T follicular helper cell (primary cell): ENCODE measurements around the gene POU3F1.
"Not testable (repeated sequence)": the region's sequence is repeated elsewhere in the genome, so short reads cannot be mapped to it uniquely, and the experiment has no call there.

ENCODE experiments used
- DNase-seq: peaks from one replicate; pipeline ENCODE4 v3.0.0-alpha.2; 2020; ENCODE audit warnings: low read depth

POU3F1 gene

GRCh38 chr1:38047603-38048141, 1.1 kb upstream of the POU3F1 start:
- DNase-seq = no peak

- peak; percentile 61 for DNase-seq
Observed at GRCh38 chr1:38046884-38047602, 450 bp upstream of the POU3F1 start.

- DNase-seq = no peak
Observed at GRCh38 chr1:38045401-38046332, 926 bp downstream of the POU3F1 start.

- no peak for DNase-seq
Observed at GRCh38 chr1:38044221-38045215, 2.1 kb downstream of the POU3F1 start.

GRCh38 chr1:38043036-38043747, 3.4 kb downstream of the POU3F1 start:
- DNase-seq = no peak

- DNase-seq = no peak
Observed at GRCh38 chr1:38041936-38042834, 4.4 kb downstream of the POU3F1 start.

GRCh38 chr1:38039331-38040088, 7.1 kb downstream of the POU3F1 start:
- no peak for DNase-seq

- DNase-seq = no peak
Observed at GRCh38 chr1:38038861-38039260, 7.7 kb downstream of the POU3F1 start.

- DNase-seq = no peak
Observed at GRCh38 chr1:38037221-38037939, 9.2 kb downstream of the POU3F1 start.

- DNase-seq = no peak
Observed at GRCh38 chr1:38034871-38035270, 11.7 kb downstream of the POU3F1 start.

- DNase-seq = not testable (repeated sequence)
Observed at GRCh38 chr1:38032992-38033391, 13.6 kb downstream of the POU3F1 start.

GRCh38 chr1:38031513-38031866, 15.1 kb downstream of the POU3F1 start:
- no peak for DNase-seq

GRCh38 chr1:38030596-38031512, 15.7 kb downstream of the POU3F1 start:
- DNase-seq = no peak

GRCh38 chr1:38029685-38030511, 16.7 kb downstream of the POU3F1 start:
- DNase-seq = no peak

- no peak for DNase-seq
Observed at GRCh38 chr1:38029081-38029681, 17.4 kb downstream of the POU3F1 start.

- DNase-seq = no peak
Observed at GRCh38 chr1:38028671-38029070, 17.9 kb downstream of the POU3F1 start.
